HCT116 (cell line): ENCODE data around the gene UBE2E2. TPM values are rescaled to one million over a fixed set of nuclear protein-coding genes. Genes with fewer than 3 reads are reported as not detected.

Source experiments
- ATAC-seq: fragments of 200-7000 bp; cut with Tn5 transposase; 2 replicates; pipeline ENCODE4 v1.9.1; 2020; ENCODE audit warnings: mild to moderate bottlenecking, moderate library complexity
- BruUV-seq: library from RNA; stranded (reverse); fragments of 400-500 nt; replicated peaks from 2 replicates; lab custom pipeline; 2021; lab: Mats Ljungman, UMichigan
- CTCF ChIA-PET: fragments of 300-600 bp; sonication (Branson Sonifier 250); formaldehyde crosslinking; loops from one replicate; lab custom pipeline; 2021; ENCODE audit warnings: antibody characterized with exemption; lab: Charles Lee
- POLR2A ChIA-PET: fragments of 300-600, 350-600 bp; sonication (Branson Sonifier 250); formaldehyde crosslinking; loops from one replicate; lab custom pipeline; 2021; ENCODE audit warnings: antibody characterized with exemption; lab: Charles Lee
- RAD21 ChIA-PET, 2 experiments: fragments of 300-600 bp; sonication (Branson Sonifier 250); formaldehyde crosslinking; loops; one replicate each; lab custom pipeline; 2023; ENCODE audit warnings: low total read pairs in 2 of 2; ENCODE audit not compliant: uncharacterized antibody in 2 of 2, unreplicated experiment in 2 of 2, low non-redundant PET in 1 of 2; lab: Charles Lee
- DNase-seq: peaks from one replicate; pipeline ENCODE4 v3.0.0-alpha.2; 2010; ENCODE audit warnings: low read depth, low spot score
- H2AFZ ChIP-seq: fragments of 200-600 bp; shearing (Covaris generic), sonication (generic); 2 replicates; pipeline ENCODE4 v1.6.1; 2017; ENCODE audit warnings: low read depth, mixed run types, mixed read lengths, antibody characterized with exemption, low read length; ENCODE audit not compliant: poor library complexity, severe bottlenecking
- H3K27ac ChIP-seq: 2 replicates; pipeline ENCODE4 v1.5.1; 2012; ENCODE audit warnings: low read depth, low read length
- H3K27me3 ChIP-seq: fragments of 200-600 bp; sonication (generic); 2 replicates; pipeline ENCODE4 v1.6.1; 2016; ENCODE audit warnings: mixed run types, low read length, mixed read lengths; ENCODE audit not compliant: insufficient read depth
- H3K36me3 ChIP-seq, 2 experiments: fragments of 200-500 bp in 1 of 2; fragments of 200-600 bp in 1 of 2; sonication (Bioruptor generic) in 1 of 2; sonication (generic) in 1 of 2; 2 replicates each; pipeline versions ENCODE4 v1.5.1 to v1.6.1; 2014 to 2016; ENCODE audit warnings: low read length in 2 of 2, inconsistent platforms in 1 of 2, mixed read lengths in 1 of 2, mixed run types in 1 of 2; ENCODE audit not compliant: insufficient read depth in 2 of 2, control insufficient read depth in 1 of 2
- H3K4me1 ChIP-seq, 2 experiments: fragments of 200-600 bp in 1 of 2; sonication (generic) in 1 of 2; 2 replicates each; pipeline versions ENCODE4 v1.5.1 to v1.6.1; 2012 to 2017; ENCODE audit warnings: low read length in 2 of 2, inconsistent platforms in 1 of 2, mild to moderate bottlenecking in 1 of 2, mixed read lengths in 1 of 2, mixed run types in 1 of 2, moderate library complexity in 1 of 2; ENCODE audit not compliant: insufficient read depth in 2 of 2, control insufficient read depth in 1 of 2
- H3K4me2 ChIP-seq: fragments of 200-600 bp; sonication (generic); 2 replicates; pipeline ENCODE4 v1.6.1; 2017; ENCODE audit warnings: mixed run types, low read length, mixed read lengths
- H3K4me3 ChIP-seq, 2 experiments: fragments of 200-600 bp in 1 of 2; sonication (generic) in 1 of 2; replicated peaks in 1 of 2; 2 replicates each; pipeline ENCODE4 v1.5.1; 2011 to 2016; ENCODE audit warnings: low read length in 2 of 2, control low read depth in 1 of 2, low read depth in 1 of 2, mild to moderate bottlenecking in 1 of 2, mixed read lengths in 1 of 2, mixed run types in 1 of 2
- H3K79me2 ChIP-seq: fragments of 200-600 bp; sonication (generic); 2 replicates; pipeline ENCODE4 v1.6.1; 2017; ENCODE audit warnings: mild to moderate bottlenecking, mixed run types, low read length, moderate library complexity, mixed read lengths; ENCODE audit not compliant: insufficient read depth
- H3K9ac ChIP-seq: fragments of 200-600 bp; sonication (generic); 2 replicates; pipeline ENCODE4 v1.6.1; 2016; ENCODE audit warnings: low read length, mixed read lengths
- H3K9me2 ChIP-seq: fragments of 200-600 bp; sonication (generic), shearing (Covaris generic); 2 replicates; pipeline ENCODE4 v1.6.1; 2017; ENCODE audit warnings: mixed run types, mild to moderate bottlenecking, moderate library complexity; ENCODE audit not compliant: insufficient read depth
- H3K9me3 ChIP-seq, 2 experiments: fragments of 200-500 bp in 1 of 2; fragments of 200-600 bp in 1 of 2; sonication (Bioruptor generic) in 1 of 2; sonication (generic) in 1 of 2; 2 replicates each; pipeline ENCODE4 v1.6.1; 2014 to 2017; ENCODE audit warnings: low read length in 2 of 2, mixed read lengths in 2 of 2, inconsistent platforms in 1 of 2, low read depth in 1 of 2, mild to moderate bottlenecking in 1 of 2, mixed run types in 1 of 2, moderate library complexity in 1 of 2; ENCODE audit not compliant: control insufficient read depth in 1 of 2, insufficient read depth in 1 of 2
- H4K20me1 ChIP-seq: fragments of 200-600 bp; sonication (generic), shearing (Covaris generic); 2 replicates; pipeline ENCODE4 v1.6.1; 2017; ENCODE audit warnings: mixed run types, mild to moderate bottlenecking, moderate library complexity; ENCODE audit not compliant: insufficient read depth
- CEBPB ChIP-seq: IDR thresholded peaks from 2 replicates; pipeline ENCODE4 v1.6.1; 2012; ENCODE audit warnings: low read depth
- ELF1 ChIP-seq: IDR thresholded peaks from 2 replicates; pipeline ENCODE4 v1.6.1; 2012; ENCODE audit warnings: low read depth, borderline replicate concordance
- POLR2A ChIP-seq: IDR thresholded peaks from 2 replicates; pipeline ENCODE4 v1.7.0; 2011; ENCODE audit warnings: borderline replicate concordance; ENCODE audit not compliant: insufficient read depth, insufficient read length; ENCODE audit errors: extremely low read depth
- SP1 ChIP-seq: IDR thresholded peaks from 2 replicates; pipeline ENCODE4 v1.6.1; 2012; ENCODE audit warnings: low read depth
- intact Hi-C: fragments of 100-400 bp; cut with micrococcal nuclease; formaldehyde crosslinking; loops from 2 replicates; pipeline ENCODE4 v1.10.0; 2022
- total RNA-seq: library from RNA; stranded (reverse); gene quantifications from one replicate; pipeline ENCODE4 v1.2.1, GENCODE V29; 2021; ENCODE audit not compliant: unreplicated experiment
- TF ChIP-seq, protein P1 (sequence below), 3 experiments: fragments of 200-600 bp in 1 of 3; sonication (generic) in 1 of 3; IDR thresholded peaks in 2 of 3; conservative IDR thresholded peaks in 1 of 3; 2 replicates each; pipeline ENCODE4 v1.5.1; 2012 to 2017; ENCODE audit warnings: low read depth in 2 of 3, low read length in 2 of 3, antibody characterized with exemption in 1 of 3, borderline replicate concordance in 1 of 3, control low read depth in 1 of 3, mild to moderate bottlenecking in 1 of 3, mixed read lengths in 1 of 3, mixed run types in 1 of 3, moderate library complexity in 1 of 3; ENCODE audit not compliant: insufficient read depth in 1 of 3

UBE2E2 gene
- total RNA-seq, 1 experiment from 2014 or later: 21.4 TPM

DNA sequence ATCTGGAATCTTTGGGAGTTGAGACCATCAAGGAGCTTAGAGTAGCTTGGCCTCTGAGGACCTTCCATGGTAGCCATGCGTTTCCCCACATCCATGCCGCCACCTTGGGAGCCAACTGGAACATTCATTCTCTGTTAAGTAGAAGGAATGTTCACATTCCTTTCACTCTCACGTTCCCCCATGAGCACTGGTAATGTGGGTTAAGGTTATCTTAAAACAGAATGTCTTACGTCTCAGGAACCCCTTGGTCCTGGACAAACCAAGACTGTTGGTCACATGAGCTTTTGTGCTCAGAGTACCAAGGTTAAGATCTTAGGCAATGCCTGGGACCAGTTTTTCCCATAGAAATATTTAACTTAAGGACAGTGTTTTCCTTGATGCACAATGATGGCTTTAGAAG, 390.9 kb downstream of the UBE2E2 start:
- Histone ChIP-seq H3K9me2 (no peaks in the 10 kb centered on the region), H2AFZ (no peak overlapping the region), H3K79me2 (no peaks in the 10 kb centered on the region), H3K9ac (no peak overlapping the region), H3K9me3 (no peaks in the 10 kb centered on the region), H3K4me3 (no peak overlapping the region), H3K36me3 (no peaks in the 10 kb centered on the region)
- no peak for DNase-seq
- intact Hi-C loops: no loop called here
- TF ChIP-seq ELF1: no peak
- TF ChIP-seq SP1: no peak
- TF ChIP-seq, all 23 proteins: peak for 0
- Histone ChIP-seq H3K27ac (no peak overlapping the region), H3K4me1 (no peaks in the 10 kb centered on the region), H3K4me2 (no peak overlapping the region), H3K27me3 (no peaks in the 10 kb centered on the region), H4K20me1 (no peaks in the 10 kb centered on the region)
- no TSS peak for BruUV-seq
- RAD21 ChIA-PET: no interaction called here
- ATAC-seq: no peak
- POLR2A ChIA-PET: no interaction called here
- CTCF ChIA-PET: no interaction called here

DNA sequence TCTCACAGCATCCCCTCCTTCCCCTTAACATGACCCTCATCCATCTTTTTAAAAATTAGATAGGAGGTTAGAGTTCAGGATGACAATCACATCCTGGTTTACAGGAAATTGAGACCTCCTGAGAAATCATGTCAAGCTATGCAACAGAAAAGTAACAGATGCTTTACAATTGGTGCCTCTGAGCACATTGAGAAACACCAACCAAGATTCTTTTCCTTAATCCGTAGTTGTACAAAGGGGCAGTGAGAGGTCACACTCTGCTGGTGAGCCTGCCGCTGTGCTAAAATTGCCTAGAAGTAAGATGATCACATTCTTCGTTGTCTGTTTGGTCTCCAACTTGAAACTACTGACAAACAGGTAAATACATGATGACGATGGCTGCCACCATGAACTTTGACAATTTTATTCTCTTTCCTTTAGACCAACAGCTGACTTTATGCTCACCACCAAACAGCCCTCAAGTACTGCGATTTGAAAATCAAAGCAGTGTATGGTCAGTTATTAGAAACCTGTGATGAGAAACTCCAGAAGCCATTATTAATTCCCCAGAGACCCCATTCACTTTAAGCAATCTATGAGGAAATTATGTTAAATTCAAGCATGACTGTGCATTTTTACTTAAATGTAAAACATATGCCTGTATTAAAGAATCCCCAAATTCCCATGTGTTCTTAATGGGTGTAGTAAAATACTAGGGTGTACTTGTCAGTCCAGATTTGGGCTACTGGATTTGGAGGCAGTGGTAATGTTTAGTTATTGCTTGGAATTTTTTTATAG, 392.0 kb downstream of the UBE2E2 start:
- no peak overlapping the region for H3K4me2 ChIP-seq
- RAD21 ChIA-PET: no interaction called here
- BruUV-seq: no TSS peak
- H3K79me2 ChIP-seq: no peaks in the 10 kb centered on the region
- no peaks in the 10 kb centered on the region for H3K4me1 ChIP-seq
- no peaks in the 10 kb centered on the region for H3K27me3 ChIP-seq
- TF ChIP-seq CEBPB: no peak
- no peak for TF ChIP-seq POLR2A
- TF ChIP-seq, protein P1, sequence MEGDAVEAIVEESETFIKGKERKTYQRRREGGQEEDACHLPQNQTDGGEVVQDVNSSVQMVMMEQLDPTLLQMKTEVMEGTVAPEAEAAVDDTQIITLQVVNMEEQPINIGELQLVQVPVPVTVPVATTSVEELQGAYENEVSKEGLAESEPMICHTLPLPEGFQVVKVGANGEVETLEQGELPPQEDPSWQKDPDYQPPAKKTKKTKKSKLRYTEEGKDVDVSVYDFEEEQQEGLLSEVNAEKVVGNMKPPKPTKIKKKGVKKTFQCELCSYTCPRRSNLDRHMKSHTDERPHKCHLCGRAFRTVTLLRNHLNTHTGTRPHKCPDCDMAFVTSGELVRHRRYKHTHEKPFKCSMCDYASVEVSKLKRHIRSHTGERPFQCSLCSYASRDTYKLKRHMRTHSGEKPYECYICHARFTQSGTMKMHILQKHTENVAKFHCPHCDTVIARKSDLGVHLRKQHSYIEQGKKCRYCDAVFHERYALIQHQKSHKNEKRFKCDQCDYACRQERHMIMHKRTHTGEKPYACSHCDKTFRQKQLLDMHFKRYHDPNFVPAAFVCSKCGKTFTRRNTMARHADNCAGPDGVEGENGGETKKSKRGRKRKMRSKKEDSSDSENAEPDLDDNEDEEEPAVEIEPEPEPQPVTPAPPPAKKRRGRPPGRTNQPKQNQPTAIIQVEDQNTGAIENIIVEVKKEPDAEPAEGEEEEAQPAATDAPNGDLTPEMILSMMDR (IDR thresholded peaks at IDR 0.05 in 2 of 3, conservative IDR thresholded peaks at IDR 0.05 in 1 of 3; ENCODE audit: borderline replicate concordance in 1 of 3, insufficient read depth in 1 of 3, low read depth in 2 of 3, low read length in 2 of 3): no peak
- H3K9ac ChIP-seq: no peak overlapping the region
- H3K9me3 ChIP-seq: no peaks in the 10 kb centered on the region
- no peaks in the 10 kb centered on the region for H3K36me3 ChIP-seq
- DNase-seq: no peak
- no peaks in the 10 kb centered on the region for H3K9me2 ChIP-seq
- ATAC-seq: no peak
- H3K4me3 ChIP-seq: no peak overlapping the region
- intact Hi-C loops: no loop called here
- CTCF ChIA-PET: no interaction called here
- H2AFZ ChIP-seq: no peak overlapping the region
- POLR2A ChIA-PET: no interaction called here
- no peak overlapping the region for H3K27ac ChIP-seq
- no peaks in the 10 kb centered on the region for H4K20me1 ChIP-seq
